Measurements from ENCODE around the gene UBQLN4. TPM values are rescaled to one million over a fixed set of nuclear protein-coding genes. Genes with fewer than 3 reads are reported as not detected.

Gene UBQLN4
- total RNA-seq, 3 donors from 2014 or later (not counting 1 experiment from before 2014, with no cell fraction given), result 14.4 to 23.5 (median 23.5) TPM

- H3K27me3 Mint-ChIP-seq (ENCODE audit: low read depth in 2 of 2), result no peaks in the 10 kb centered on the region
- no peak for DNase-seq
- H3K27ac ChIP-seq (ENCODE audit: low read length), result no peak overlapping the region
- H3K4me1 ChIP-seq (ENCODE audit: control insufficient read depth, insufficient read depth, low read length), result peaks cover 24% of the 10 kb centered on the region
- H3K27ac Mint-ChIP-seq, result peak overlapping the region in 1 of 2 donors; percentile 49
- H3K4me3 ChIP-seq (ENCODE audit: low read length), result no peak overlapping the region
- intact Hi-C loops (cut with micrococcal nuclease), result no loop called here
- H3K27me3 ChIP-seq (ENCODE audit: control insufficient read depth, insufficient read depth, low read length), result no peaks in the 10 kb centered on the region
- no peak for TF ChIP-seq CTCF (IDR thresholded peaks at IDR 0.05)
- no peak for ATAC-seq
- H3K4me1 Mint-ChIP-seq, result peaks cover 28 to 35% of the 10 kb centered on the region in 2 donors
- no peak overlapping the region for H3K4me3 Mint-ChIP-seq
- H3K9me3 Mint-ChIP-seq, result no peaks in the 10 kb centered on the region
- peaks cover 32% of the 10 kb centered on the region for H3K36me3 ChIP-seq (ENCODE audit: control insufficient read depth, insufficient read depth, low read length)
- no peaks in the 10 kb centered on the region for H3K9me3 ChIP-seq (ENCODE audit: control insufficient read depth, insufficient read depth, low read length)
- peaks cover 15% of the 10 kb centered on the region for H3K36me3 Mint-ChIP-seq
- 94% methylated on average over 6 of the region's 7 CpGs for WGBS (ENCODE audit: insufficient coverage)
Observed at GRCh38 chr1:156006666-156007376, 46.8 kb downstream of the UBQLN4 start.

- H3K4me1 ChIP-seq (ENCODE audit: control insufficient read depth, insufficient read depth, low read length), result peaks cover 24% of the 10 kb centered on the region
- intact Hi-C loops (cut with micrococcal nuclease), result no loop called here
- Mint-ChIP-seq H3K4me1 (peaks cover 21 to 24% of the 10 kb centered on the region in 2 donors), H3K27me3 (ENCODE audit: low read depth in 2 of 2) (no peaks in the 10 kb centered on the region), H3K9me3 (no peaks in the 10 kb centered on the region), H3K36me3 (no peaks in the 10 kb centered on the region), H3K4me3 (peak overlapping the region; percentile 70), H3K27ac (peak overlapping the region; percentile 80 to 85)
- no peak overlapping the region for H3K4me3 ChIP-seq (ENCODE audit: low read length)
- peak overlapping the region; percentile 62 for H3K27ac ChIP-seq (ENCODE audit: low read length)
- 39% methylated on average over 4 of the region's 4 CpGs for WGBS (ENCODE audit: insufficient coverage)
- DNase-seq, result peak in 1 of 2 donors; percentile 73
- H3K36me3 ChIP-seq (ENCODE audit: control insufficient read depth, insufficient read depth, low read length), result peaks cover 17% of the 10 kb centered on the region
- peak; percentile 80 to 87 (median 84) for ATAC-seq
- no peak for TF ChIP-seq CTCF (IDR thresholded peaks at IDR 0.05)
- H3K9me3 ChIP-seq (ENCODE audit: control insufficient read depth, insufficient read depth, low read length), result no peaks in the 10 kb centered on the region
- H3K27me3 ChIP-seq (ENCODE audit: control insufficient read depth, insufficient read depth, low read length), result no peaks in the 10 kb centered on the region
Observed at GRCh38 chr1:156004843-156005584, 48.6 kb downstream of the UBQLN4 start.

GRCh38 chr1:156003923-156004188 is 49.7 kb downstream of the UBQLN4 start:
- no CpG with 5 or more reads among the region's 2 CpGs for WGBS (ENCODE audit: insufficient coverage)
- ATAC-seq (no peak), DNase-seq (no peak)
- Histone ChIP-seq H3K36me3 (ENCODE audit: control insufficient read depth, insufficient read depth, low read length) (peaks cover 10% of the 10 kb centered on the region), H3K9me3 (ENCODE audit: control insufficient read depth, insufficient read depth, low read length) (no peaks in the 10 kb centered on the region), H3K27me3 (ENCODE audit: control insufficient read depth, insufficient read depth, low read length) (no peaks in the 10 kb centered on the region), H3K4me1 (ENCODE audit: control insufficient read depth, insufficient read depth, low read length) (peaks cover 24% of the 10 kb centered on the region), H3K4me3 (ENCODE audit: low read length) (no peak overlapping the region), H3K27ac (ENCODE audit: low read length) (no peak overlapping the region)
- Mint-ChIP-seq H3K4me1 (peaks cover 21 to 24% of the 10 kb centered on the region in 2 donors), H3K27me3 (ENCODE audit: low read depth in 2 of 2) (no peaks in the 10 kb centered on the region), H3K4me3 (no peak overlapping the region), H3K27ac (no peak overlapping the region), H3K36me3 (no peaks in the 10 kb centered on the region), H3K9me3 (no peaks in the 10 kb centered on the region)
- intact Hi-C loops (cut with micrococcal nuclease), result no loop called here
- TF ChIP-seq CTCF (IDR thresholded peaks at IDR 0.05), result no peak

All from natural killer cell (primary cell).